GM12865 (cell line): ENCODE data around the gene CACNA1I.
A peak's percentile ranks its signal among the peaks of the same experiment; 100 is the strongest.

Source experiments
- DNase-seq: peaks from one replicate; pipeline ENCODE4 v3.0.0; 2010; ENCODE audit warnings: low read depth
- H3K4me3 ChIP-seq: 2 replicates; pipeline ENCODE4 v1.5.1; 2011; ENCODE audit warnings: mild to moderate bottlenecking, low read depth, low read length, control low read depth
- CTCF ChIP-seq: IDR thresholded peaks from 2 replicates; pipeline ENCODE4 v1.5.1; 2011; ENCODE audit warnings: low read length, control low read depth, low read depth, inconsistent platforms; ENCODE audit not compliant: insufficient read depth; ENCODE audit errors: missing control alignments

CACNA1I gene

GRCh38 chr22:39560127-39560526 lies 10.4 kb upstream of the CACNA1I start:
- TF ChIP-seq CTCF, result no peak
- DNase-seq, result no peak
- H3K4me3 ChIP-seq, result no peak overlapping the region

GRCh38 chr22:39562839-39563489 lies 7.6 kb upstream of the CACNA1I start:
- no peak overlapping the region for H3K4me3 ChIP-seq
- no peak for TF ChIP-seq CTCF
- no peak for DNase-seq

- H3K4me3 ChIP-seq, result no peak overlapping the region
- no peak for DNase-seq
- TF ChIP-seq CTCF, result no peak
Measured at GRCh38 chr22:39563571-39564428, 6.8 kb upstream of the CACNA1I start.

- DNase-seq, result no peak
- no peak for TF ChIP-seq CTCF
- H3K4me3 ChIP-seq, result no peak overlapping the region
Measured at GRCh38 chr22:39565414-39565944, 5.1 kb upstream of the CACNA1I start.

- DNase-seq, result peak; percentile 41
- H3K4me3 ChIP-seq, result no peak overlapping the region
- no peak for TF ChIP-seq CTCF
Measured at GRCh38 chr22:39567135-39567946, 3.2 kb upstream of the CACNA1I start.

GRCh38 chr22:39568278-39568981 lies 2.1 kb upstream of the CACNA1I start:
- DNase-seq, result no peak
- TF ChIP-seq CTCF, result no peak

More at GRCh38 chr22:39568278-39568981, 2.1 kb upstream of the CACNA1I start:
- no peak overlapping the region for H3K4me3 ChIP-seq
